NCI-H748 (cell line): Measurements from ENCODE around the gene SFXN1.
A peak's percentile ranks its signal among the peaks of the same experiment; 100 is the strongest.

ENCODE experiments used
- DNase-seq: peaks from one replicate; lab custom pipeline; 2025; ENCODE audit not compliant: unreplicated experiment; lab: John Stamatoyannopoulos, UW

The SFXN1 gene

GRCh38 chr5:175535796-175536195 lies 57.4 kb downstream of the SFXN1 start:
- DNase-seq: no peak

DNA sequence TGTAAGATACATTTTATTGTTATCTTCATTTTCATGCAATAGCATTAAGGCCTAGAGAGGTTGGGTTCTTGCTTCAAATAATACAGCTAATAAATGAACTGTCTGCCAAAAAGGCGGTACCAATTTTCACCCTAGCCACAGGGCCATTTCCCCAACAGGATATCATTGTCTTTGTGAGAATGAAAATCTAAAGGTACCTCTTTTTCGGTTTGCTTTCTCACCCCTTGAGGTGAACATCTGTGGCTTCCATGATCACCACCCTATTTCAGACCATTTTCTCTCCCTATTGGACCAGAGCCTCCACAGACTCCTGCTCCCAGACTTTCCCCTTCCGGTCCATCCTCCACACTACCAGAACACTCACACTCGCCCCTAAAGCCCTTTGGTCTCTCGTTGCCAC lies 60.2 kb downstream of the SFXN1 start:
- no peak for DNase-seq

DNA sequence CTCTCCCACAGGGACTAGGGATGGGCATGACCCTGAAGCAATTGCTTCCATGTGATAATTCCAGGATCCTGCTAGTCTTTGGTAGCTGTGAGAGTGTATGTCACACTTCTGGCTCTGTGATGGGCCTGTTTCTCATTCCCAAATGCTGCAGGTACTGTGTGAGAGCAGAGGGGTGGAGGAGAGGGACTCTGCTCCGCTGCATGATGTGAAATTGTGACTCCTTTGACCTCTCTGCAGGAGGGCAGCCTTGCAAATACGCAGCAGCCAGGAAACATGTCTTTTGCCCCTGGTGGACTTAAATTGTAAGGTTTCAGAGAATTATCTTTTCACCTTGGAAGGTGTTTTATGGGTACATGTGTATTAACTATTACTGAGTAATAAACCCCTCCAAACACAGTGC lies 61.6 kb downstream of the SFXN1 start:
- DNase-seq: no peak

GRCh38 chr5:175541264-175541663 lies 62.9 kb downstream of the SFXN1 start:
- DNase-seq: no peak

DNA sequence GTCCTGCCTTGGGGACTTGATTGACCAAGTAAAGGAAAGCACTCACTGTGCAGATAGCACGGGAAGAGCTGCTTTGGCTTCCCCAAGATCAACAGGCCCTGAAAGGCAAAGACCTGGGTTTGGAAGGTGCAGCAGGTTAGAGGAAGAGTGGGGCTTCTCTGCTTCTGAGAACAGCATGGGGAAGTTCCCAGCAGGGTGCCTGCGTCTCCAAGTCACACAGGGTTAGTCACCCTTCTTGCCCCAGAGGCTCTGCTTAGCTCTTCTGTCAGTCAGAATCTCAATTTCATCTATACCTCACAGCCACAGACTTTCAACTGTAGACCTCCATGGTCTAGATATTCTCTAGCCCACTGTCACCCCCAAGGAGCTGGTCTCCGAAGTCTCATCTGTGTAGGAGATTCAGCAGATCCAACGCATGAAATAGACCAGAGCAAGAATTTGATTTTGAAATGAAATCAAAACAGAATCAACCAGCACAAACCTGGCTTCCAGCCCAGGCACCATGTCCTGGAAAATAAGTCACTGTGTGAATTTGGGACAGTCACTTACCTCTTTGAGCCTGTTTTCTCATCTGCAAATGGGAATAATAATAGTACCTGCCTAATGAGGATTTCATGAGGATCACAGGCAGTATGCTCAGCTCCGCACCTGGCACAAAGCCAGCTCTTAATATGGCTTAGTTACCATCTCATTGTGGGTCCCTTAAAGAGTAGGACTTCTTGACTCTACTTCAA lies 64.0 kb downstream of the SFXN1 start:
- DNase-seq: peak; percentile 35

GRCh38 chr5:175542966-175543235 lies 64.5 kb downstream of the SFXN1 start:
- no peak for DNase-seq

DNA sequence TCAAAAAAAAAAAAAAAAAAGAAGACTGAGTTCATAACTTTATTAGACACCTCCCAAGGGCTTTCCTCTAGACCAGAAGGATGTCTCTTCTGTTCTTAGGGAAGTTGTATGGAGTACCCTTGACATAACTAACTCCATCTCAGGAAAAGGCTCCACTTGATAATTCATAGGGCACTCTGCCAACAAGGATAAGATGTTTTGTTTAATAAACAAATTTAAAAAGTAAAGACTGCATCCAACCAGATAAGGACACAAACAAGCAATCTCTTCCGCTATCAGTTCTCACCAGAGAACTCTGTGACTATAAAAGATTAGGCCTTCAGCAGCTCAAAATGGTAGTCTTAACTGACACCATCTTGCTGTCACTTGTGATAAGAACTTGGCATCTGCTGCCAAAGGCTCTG lies 65.8 kb downstream of the SFXN1 start:
- DNase-seq: no peak

GRCh38 chr5:175544586-175544985 lies 66.2 kb downstream of the SFXN1 start:
- no peak for DNase-seq

- peak; percentile 33 for DNase-seq
These were observed 69.5 kb downstream of the SFXN1 start for GRCh38 chr5:175547842-175548241.

DNA sequence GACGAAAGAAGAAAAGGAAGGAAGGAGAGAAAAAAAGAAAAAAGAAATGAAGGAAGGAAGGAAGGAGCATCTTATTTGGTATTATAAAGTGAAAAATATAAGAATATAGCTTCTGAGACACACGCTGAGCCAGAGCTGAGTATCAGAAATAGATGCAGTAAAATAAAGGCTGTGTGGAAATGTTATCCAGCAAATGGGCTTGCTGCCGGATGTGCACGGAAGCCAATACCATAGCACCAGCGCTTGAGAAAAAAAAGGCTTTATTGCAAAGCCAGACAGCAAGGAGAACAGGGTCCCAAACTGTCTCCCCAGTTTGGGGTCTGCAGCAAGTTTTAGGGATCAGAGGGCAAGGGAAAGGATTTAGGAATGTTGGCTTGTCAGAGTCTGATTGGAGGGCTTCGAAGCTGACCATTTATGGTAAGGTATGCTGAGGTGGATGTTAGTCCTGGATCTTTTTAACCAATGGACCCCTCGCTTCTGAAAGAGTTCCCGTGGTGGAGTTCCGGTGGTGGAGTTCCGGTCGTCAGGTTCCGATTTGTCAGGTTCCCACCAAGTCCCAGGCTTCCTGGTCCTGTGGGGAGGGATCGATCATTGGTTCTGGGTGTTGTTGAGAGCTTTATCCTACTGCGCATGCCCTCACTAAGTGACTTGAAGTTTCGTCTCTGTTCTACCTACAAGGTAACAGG lies 70.4 kb downstream of the SFXN1 start:
- DNase-seq: no peak

GRCh38 chr5:175550055-175550805 lies 71.9 kb downstream of the SFXN1 start:
- DNase-seq: no peak

- no peak for DNase-seq
These were observed 72.9 kb downstream of the SFXN1 start for GRCh38 chr5:175551266-175551665.

DNA sequence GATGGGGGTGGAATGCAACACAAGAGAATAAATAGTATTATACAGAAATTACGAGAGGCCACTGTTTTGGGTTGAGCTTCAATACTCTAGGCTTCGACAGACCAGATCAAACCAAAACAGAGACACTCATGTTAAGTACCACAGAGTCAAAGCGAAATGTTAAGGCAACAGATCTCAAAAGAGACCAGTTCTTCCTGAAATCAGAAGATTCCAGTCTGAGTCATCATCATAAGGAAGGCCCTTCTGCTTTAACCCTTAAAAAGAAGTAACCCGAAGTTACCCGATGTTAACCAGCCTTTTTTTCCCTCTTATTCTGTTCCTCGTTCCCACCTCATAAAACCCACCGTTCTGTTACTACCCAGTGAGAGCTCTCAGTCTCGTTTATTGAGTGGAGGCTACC lies 75.9 kb downstream of the SFXN1 start:
- DNase-seq: no peak

- DNase-seq: no peak
These were observed 76.9 kb downstream of the SFXN1 start for GRCh38 chr5:175555168-175555785.

DNA sequence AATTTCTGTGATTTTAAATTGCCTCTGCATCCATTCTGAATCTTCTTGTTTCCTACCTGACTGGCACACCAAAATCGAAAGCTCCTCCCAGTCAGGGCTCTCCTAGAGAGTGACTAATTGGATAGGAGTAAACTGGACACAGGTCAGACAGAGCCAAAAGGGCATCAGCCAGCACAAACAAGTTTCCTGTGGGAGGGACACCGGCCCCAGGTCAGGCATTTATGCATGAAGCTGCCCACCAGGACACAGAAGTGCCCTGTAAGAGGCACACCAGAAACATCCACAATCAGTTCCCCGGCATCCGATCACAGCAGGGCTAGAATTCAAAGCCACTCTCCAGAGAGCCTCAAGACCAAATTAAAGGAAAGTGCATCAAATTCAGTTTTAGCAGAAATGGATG lies 78.4 kb downstream of the SFXN1 start:
- no peak for DNase-seq

GRCh38 chr5:175557778-175558177 lies 79.4 kb downstream of the SFXN1 start:
- no peak for DNase-seq

DNA sequence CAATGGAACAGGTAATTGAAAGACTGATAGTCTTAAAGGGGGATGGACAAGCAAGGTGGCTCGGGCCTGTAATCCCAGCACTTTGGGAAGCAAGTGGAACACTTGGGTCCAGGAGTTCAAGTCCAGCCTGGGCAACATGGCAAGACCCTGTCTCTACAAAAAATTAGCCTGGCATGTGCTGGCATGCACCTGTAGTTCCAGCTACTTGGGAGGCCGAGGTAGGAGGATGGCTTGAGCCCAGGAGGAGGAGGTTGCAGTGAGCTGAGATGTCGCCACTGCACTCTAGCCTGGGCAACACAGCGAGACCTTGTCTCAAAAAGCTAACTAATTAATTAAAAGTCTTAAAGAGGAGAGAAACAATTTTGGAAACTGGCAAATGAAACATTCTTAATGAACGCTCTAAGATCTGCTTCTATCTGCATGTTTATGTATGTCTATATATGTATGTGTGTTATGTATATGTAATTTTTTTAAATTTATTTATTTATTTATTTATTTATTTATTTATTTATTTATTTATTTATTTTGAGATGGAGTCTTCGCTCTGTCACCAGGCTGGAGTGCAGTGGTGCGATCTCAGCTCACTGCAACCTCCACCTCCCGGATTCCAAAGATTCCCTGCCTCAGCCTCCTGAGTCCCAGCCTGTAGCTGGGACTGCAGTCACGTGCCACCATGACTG lies 80.6 kb downstream of the SFXN1 start:
- DNase-seq: no peak

GRCh38 chr5:175560011-175560410 lies 81.7 kb downstream of the SFXN1 start:
- no peak for DNase-seq

DNA sequence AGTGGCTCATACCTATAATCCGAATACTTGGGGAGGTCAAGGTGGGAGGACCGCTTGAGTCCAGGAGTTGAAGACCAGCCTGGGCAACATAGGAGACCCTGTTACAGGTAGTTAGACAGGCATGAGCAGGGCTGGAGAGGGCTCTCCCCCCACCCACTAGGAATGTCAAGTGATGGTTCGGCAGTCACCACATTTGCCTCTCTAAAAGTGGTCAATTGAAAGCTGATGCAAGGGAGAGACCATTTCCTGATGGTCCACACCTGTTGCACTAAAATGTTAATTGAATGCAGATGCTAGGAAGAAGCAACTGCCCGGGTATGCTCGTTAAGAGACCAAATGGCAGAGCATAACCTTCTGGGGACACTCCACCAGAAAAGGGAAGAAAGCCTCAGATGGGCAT lies 82.7 kb downstream of the SFXN1 start:
- no peak for DNase-seq

GRCh38 chr5:175564716-175565115 lies 86.4 kb downstream of the SFXN1 start:
- no peak for DNase-seq

DNA sequence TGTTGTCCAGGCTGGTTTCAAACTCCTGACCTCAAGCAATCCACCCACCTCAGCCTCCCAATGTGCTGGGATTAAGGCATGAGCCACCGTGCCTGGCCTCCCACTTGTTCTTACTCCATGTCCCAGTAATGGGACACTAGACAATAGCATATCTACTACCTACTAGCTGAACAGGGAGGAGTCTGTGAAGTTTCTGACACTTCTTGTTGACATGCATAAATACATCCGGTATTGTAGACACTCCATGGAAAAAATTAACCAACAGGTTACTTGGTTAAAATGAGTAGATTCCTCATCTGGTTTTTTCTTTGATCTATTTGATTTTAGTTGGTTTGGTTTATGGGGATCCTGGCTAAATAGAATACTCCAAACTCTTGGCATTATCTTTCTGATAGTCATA lies 88.3 kb downstream of the SFXN1 start:
- DNase-seq: no peak
